H1 (cell line): ENCODE data around the gene CCDC171.

ENCODE experiments used
- CHD1 ChIP-seq: IDR thresholded peaks from 2 replicates; pipeline ENCODE4 v1.6.1; 2012; ENCODE audit warnings: low read depth, low read length, improper control_type of control experiment
- HDAC2 ChIP-seq, 2 experiments: fragments of 300-600 bp in 1 of 2; sonication (generic) in 1 of 2; IDR thresholded peaks; 2 replicates each; pipeline ENCODE4 v1.6.1; 2011 to 2012; ENCODE audit warnings: low read depth in 2 of 2, low read length in 2 of 2, mild to moderate bottlenecking in 2 of 2, moderate library complexity in 2 of 2, borderline replicate concordance in 1 of 2, inconsistent platforms in 1 of 2
- JUND ChIP-seq: IDR thresholded peaks from 2 replicates; pipeline ENCODE4 v1.6.1; 2011; ENCODE audit warnings: mild to moderate bottlenecking, improper control_type of control experiment, low read length
- YY1 ChIP-seq: IDR thresholded peaks from 2 replicates; pipeline ENCODE4 v1.6.1; 2011; ENCODE audit warnings: low read depth, mild to moderate bottlenecking, low read length
- TF ChIP-seq, protein P1 (sequence below), 3 experiments: IDR thresholded peaks; 1 replicate in 2 of 3; 2 replicates in 1 of 3; pipeline versions ENCODE4 v1.5.1 to v1.6.1; 2011; ENCODE audit warnings: low read length in 3 of 3, mild to moderate bottlenecking in 3 of 3, inconsistent platforms in 2 of 3, low read depth in 1 of 3, moderate library complexity in 1 of 3; ENCODE audit not compliant: insufficient read depth in 1 of 3; ENCODE audit errors: control extremely low read depth in 1 of 3
- TF ChIP-seq, protein P2 (sequence below): IDR thresholded peaks from 2 replicates; pipeline ENCODE4 v1.6.1; 2012; ENCODE audit warnings: low read length, inconsistent platforms
- TF ChIP-seq, protein P3 (sequence below): IDR thresholded peaks from 2 replicates; pipeline ENCODE4 v1.6.1; 2011; ENCODE audit warnings: low read length, improper control_type of control experiment
- TF ChIP-seq, protein P4 (sequence below): IDR thresholded peaks from 2 replicates; pipeline ENCODE4 v1.6.1; 2011; ENCODE audit warnings: low read depth, mild to moderate bottlenecking, low read length; ENCODE audit not compliant: insufficient read depth

DNA sequence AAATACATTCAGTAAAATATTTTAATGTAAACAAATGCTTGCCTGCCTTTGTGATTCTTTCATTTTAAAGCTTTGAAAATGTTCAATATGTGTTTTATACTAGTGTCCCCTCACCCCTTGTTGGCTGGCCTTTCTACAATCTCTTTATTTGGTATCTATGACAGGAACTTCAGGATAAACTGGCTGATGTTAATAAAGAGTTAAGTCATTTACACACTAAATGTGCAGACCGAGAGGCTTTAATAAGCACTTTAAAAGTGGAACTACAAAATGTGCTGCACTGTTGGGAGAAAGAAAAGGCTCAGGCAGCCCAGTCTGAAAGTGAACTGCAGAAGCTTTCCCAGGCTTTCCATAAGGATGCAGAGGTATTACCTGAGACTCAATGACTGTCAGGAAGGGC is 171.8 kb downstream of the CCDC171 start:
- TF ChIP-seq, protein P1, sequence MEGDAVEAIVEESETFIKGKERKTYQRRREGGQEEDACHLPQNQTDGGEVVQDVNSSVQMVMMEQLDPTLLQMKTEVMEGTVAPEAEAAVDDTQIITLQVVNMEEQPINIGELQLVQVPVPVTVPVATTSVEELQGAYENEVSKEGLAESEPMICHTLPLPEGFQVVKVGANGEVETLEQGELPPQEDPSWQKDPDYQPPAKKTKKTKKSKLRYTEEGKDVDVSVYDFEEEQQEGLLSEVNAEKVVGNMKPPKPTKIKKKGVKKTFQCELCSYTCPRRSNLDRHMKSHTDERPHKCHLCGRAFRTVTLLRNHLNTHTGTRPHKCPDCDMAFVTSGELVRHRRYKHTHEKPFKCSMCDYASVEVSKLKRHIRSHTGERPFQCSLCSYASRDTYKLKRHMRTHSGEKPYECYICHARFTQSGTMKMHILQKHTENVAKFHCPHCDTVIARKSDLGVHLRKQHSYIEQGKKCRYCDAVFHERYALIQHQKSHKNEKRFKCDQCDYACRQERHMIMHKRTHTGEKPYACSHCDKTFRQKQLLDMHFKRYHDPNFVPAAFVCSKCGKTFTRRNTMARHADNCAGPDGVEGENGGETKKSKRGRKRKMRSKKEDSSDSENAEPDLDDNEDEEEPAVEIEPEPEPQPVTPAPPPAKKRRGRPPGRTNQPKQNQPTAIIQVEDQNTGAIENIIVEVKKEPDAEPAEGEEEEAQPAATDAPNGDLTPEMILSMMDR (IDR thresholded peaks at IDR 0.05; ENCODE audit: control extremely low read depth in 1 of 3, insufficient read depth in 1 of 3, low read depth in 1 of 3, low read length in 3 of 3) = no peak
- TF ChIP-seq, protein P2, sequence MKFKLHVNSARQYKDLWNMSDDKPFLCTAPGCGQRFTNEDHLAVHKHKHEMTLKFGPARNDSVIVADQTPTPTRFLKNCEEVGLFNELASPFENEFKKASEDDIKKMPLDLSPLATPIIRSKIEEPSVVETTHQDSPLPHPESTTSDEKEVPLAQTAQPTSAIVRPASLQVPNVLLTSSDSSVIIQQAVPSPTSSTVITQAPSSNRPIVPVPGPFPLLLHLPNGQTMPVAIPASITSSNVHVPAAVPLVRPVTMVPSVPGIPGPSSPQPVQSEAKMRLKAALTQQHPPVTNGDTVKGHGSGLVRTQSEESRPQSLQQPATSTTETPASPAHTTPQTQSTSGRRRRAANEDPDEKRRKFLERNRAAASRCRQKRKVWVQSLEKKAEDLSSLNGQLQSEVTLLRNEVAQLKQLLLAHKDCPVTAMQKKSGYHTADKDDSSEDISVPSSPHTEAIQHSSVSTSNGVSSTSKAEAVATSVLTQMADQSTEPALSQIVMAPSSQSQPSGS = no peak
- no peak for TF ChIP-seq JUND
- TF ChIP-seq, protein P3, sequence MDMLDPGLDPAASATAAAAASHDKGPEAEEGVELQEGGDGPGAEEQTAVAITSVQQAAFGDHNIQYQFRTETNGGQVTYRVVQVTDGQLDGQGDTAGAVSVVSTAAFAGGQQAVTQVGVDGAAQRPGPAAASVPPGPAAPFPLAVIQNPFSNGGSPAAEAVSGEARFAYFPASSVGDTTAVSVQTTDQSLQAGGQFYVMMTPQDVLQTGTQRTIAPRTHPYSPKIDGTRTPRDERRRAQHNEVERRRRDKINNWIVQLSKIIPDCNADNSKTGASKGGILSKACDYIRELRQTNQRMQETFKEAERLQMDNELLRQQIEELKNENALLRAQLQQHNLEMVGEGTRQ = no peak
- TF ChIP-seq, protein P4, sequence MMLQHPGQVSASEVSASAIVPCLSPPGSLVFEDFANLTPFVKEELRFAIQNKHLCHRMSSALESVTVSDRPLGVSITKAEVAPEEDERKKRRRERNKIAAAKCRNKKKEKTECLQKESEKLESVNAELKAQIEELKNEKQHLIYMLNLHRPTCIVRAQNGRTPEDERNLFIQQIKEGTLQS = no peak
- TF ChIP-seq CHD1 = no peak
- no peak for TF ChIP-seq YY1
- TF ChIP-seq HDAC2 (IDR thresholded peaks at IDR 0.05; ENCODE audit: borderline replicate concordance in 1 of 2, low read depth in 2 of 2, low read length in 2 of 2) = no peak
